ENCODE measurements around the gene BBS9. TPM values are rescaled to one million over a fixed set of nuclear protein-coding genes. Genes with fewer than 3 reads are reported as not detected.

The BBS9 gene
- total and polyA plus RNA-seq, 2 of the 4 experiments (the other 2 are of a cell fraction), result 7.9 to 9.5 TPM

DNA sequence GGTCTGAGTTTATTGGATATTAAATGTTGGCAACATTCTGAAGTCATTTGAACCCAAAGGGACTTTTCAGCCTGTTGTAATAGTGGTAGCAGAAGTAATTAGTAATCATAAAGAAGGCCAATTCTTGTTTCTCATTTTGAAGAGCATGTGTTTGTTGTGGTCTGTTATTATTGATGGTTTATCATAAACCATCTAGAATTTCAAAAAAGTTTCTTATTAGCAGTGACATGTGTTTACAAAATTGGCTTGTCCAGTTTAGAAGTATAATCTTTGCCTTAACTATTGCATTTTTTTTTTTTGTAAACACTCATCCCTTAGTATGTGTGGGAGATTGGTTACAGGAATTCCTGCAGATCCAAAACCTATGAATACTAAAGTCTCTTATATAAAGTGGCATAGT is 177.8 kb downstream of the BBS9 start:
- H2BK15ac ChIP-seq (ENCODE audit: low read depth, low read length), result no peak overlapping the region
- no peak overlapping the region for H3K56ac ChIP-seq (ENCODE audit: extremely low read depth, insufficient read depth, low read length)
- TF ChIP-seq MAFK (IDR thresholded peaks at IDR 0.05; ENCODE audit: low read depth, low read length) (no peak), CHD1 (IDR thresholded peaks at IDR 0.05; ENCODE audit: low read depth, low read length) (no peak), BHLHE40 (IDR thresholded peaks at IDR 0.05; ENCODE audit: low read depth, low read length) (no peak), RAD21 (IDR thresholded peaks at IDR 0.05; ENCODE audit: low read length) (no peak)
- H3K36me3 ChIP-seq (ENCODE audit: control insufficient read depth, insufficient read depth, low read length), result no peaks in the 10 kb centered on the region
- no peak overlapping the region for H2AFZ ChIP-seq (replicated peaks; ENCODE audit: low read length, poor library complexity)
- H4K91ac ChIP-seq (ENCODE audit: insufficient read depth, low read depth, low read length), result no peak overlapping the region
- no peaks in the 10 kb centered on the region for H3K9me1 ChIP-seq (ENCODE audit: insufficient read depth, low read length)
- H2AK9ac ChIP-seq (replicated peaks; ENCODE audit: low read depth, low read length, poor library complexity), result no peak overlapping the region
- ChIA-PET POLR2A (ENCODE audit: unreplicated experiment) (no interaction called here), CTCF (no interaction called here)
- no peaks in the 10 kb centered on the region for H4K20me1 ChIP-seq (ENCODE audit: insufficient read depth, low read length)
- no peak overlapping the region for H2BK5ac ChIP-seq (ENCODE audit: low read depth, low read length, poor library complexity, severe bottlenecking)
- no peak overlapping the region for H3K18ac ChIP-seq (ENCODE audit: low read depth, low read length)
- dilution Hi-C loops (cut with HindIII; ENCODE audit: low sequenced_read_pairs, unreplicated experiment) (no loop called here), in situ Hi-C loops (cut with MboI; ENCODE audit: low sequenced_read_pairs) (no loop called here), intact Hi-C loops (cut with micrococcal nuclease) (no loop called here)
- H3K14ac ChIP-seq (replicated peaks; ENCODE audit: low read depth, low read length), result no peak overlapping the region
- no peaks in the 10 kb centered on the region for H3K4me1 ChIP-seq (ENCODE audit: control insufficient read depth, insufficient read depth, low read length)
- no peak overlapping the region for H2BK20ac ChIP-seq (ENCODE audit: low read depth, low read length)
- no peak for ATAC-seq (ENCODE audit: low read depth)
- H3K79me1 ChIP-seq (ENCODE audit: low read depth in 1 of 2, low read length in 2 of 2), result no peaks in the 10 kb centered on the region
- BruUV-seq (replicated peaks), result no TSS peak
- H3K4me2 ChIP-seq (ENCODE audit: low read depth, low read length), result no peak overlapping the region
- no peak overlapping the region for H3K27ac ChIP-seq (ENCODE audit: insufficient read depth, low read length)
- no peak overlapping the region for H3K23ac ChIP-seq (ENCODE audit: low read depth, low read length)
- H3K9me3 ChIP-seq (ENCODE audit: control insufficient read depth, insufficient read depth, low read length), result no peaks in the 10 kb centered on the region
- no peaks in the 10 kb centered on the region for H3K27me3 ChIP-seq (ENCODE audit: control insufficient read depth, insufficient read depth, low read length)
- H4K5ac ChIP-seq (ENCODE audit: low read depth, low read length), result no peak overlapping the region
- no peak overlapping the region for H3K9ac ChIP-seq (ENCODE audit: low read depth, low read length)
- no peak overlapping the region for H2BK120ac ChIP-seq (ENCODE audit: low read depth, low read length)
- DNase-seq, result no peak
- H2AK5ac ChIP-seq (ENCODE audit: low read depth, low read length), result no peak overlapping the region
- no peak overlapping the region for H3K4ac ChIP-seq (ENCODE audit: low read depth, low read length)
- H3K4me3 ChIP-seq (ENCODE audit: insufficient read depth, low read depth, low read length), result no peak overlapping the region
- no peak overlapping the region for H4K8ac ChIP-seq (ENCODE audit: low read depth in 2 of 2, low read length in 2 of 2)
